Stimulated activated CD4-positive, alpha-beta T cell treated with anti-CD3 and anti-CD28 coated beads, Interleukin-1b, Interleukin-23, amount 100 ng/mL, for 24 hours (primary cell): Measurements from ENCODE around the gene FAM118B.
"Not testable (repeated sequence)": the region's sequence is repeated elsewhere in the genome, so short reads cannot be mapped to it uniquely, and the experiment has no call there.

Experiments
- DNase-seq, 4 experiments: peaks; one replicate each; pipeline ENCODE4 v3.0.0-alpha.2; 2020; ENCODE audit warnings: low read depth in 4 of 4, low spot score in 1 of 4

The FAM118B gene

GRCh38 chr11:126216526-126217305 lies 5.1 kb downstream of the FAM118B start:
- DNase-seq, result no peak

GRCh38 chr11:126217491-126217890 lies 5.9 kb downstream of the FAM118B start:
- DNase-seq, result no peak

GRCh38 chr11:126219547-126219946 lies 8.0 kb downstream of the FAM118B start:
- no peak for DNase-seq

- DNase-seq, result no peak
Measured at GRCh38 chr11:126224647-126225294, 13.2 kb downstream of the FAM118B start.

GRCh38 chr11:126225295-126225665 lies 13.7 kb downstream of the FAM118B start:
- no peak for DNase-seq

- DNase-seq, result no peak
Measured at GRCh38 chr11:126226334-126227084, 14.9 kb downstream of the FAM118B start.

GRCh38 chr11:126229858-126230540 lies 18.4 kb downstream of the FAM118B start:
- no peak for DNase-seq

- no peak for DNase-seq
Measured at GRCh38 chr11:126231725-126232459, 20.3 kb downstream of the FAM118B start.

GRCh38 chr11:126232683-126233082 lies 21.1 kb downstream of the FAM118B start:
- no peak for DNase-seq

GRCh38 chr11:126233391-126233790 lies 21.8 kb downstream of the FAM118B start:
- no peak for DNase-seq

- DNase-seq, result no peak
Measured at GRCh38 chr11:126246636-126247035, 35.1 kb downstream of the FAM118B start.

- DNase-seq, result no peak
Measured at GRCh38 chr11:126253265-126253664, 41.7 kb downstream of the FAM118B start.

- DNase-seq, result no peak
Measured at GRCh38 chr11:126254819-126255218, 43.2 kb downstream of the FAM118B start.

- not testable (repeated sequence) for DNase-seq
Measured at GRCh38 chr11:126255507-126255906, 43.9 kb downstream of the FAM118B start.

GRCh38 chr11:126256216-126256615 lies 44.6 kb downstream of the FAM118B start:
- DNase-seq, result no peak

GRCh38 chr11:126257144-126257543 lies 45.6 kb downstream of the FAM118B start:
- no peak for DNase-seq

GRCh38 chr11:126257764-126258163 lies 46.2 kb downstream of the FAM118B start:
- no peak for DNase-seq

- no peak for DNase-seq
Measured at GRCh38 chr11:126262216-126262615, 50.6 kb downstream of the FAM118B start.

GRCh38 chr11:126263489-126263888 lies 51.9 kb downstream of the FAM118B start:
- DNase-seq, result no peak

- DNase-seq, result no peak
Measured at GRCh38 chr11:126265811-126266210, 54.2 kb downstream of the FAM118B start.

GRCh38 chr11:126267650-126268049 lies 56.1 kb downstream of the FAM118B start:
- no peak for DNase-seq
